ENCODE measurements around the gene TEX14.

TEX14 gene

DNA sequence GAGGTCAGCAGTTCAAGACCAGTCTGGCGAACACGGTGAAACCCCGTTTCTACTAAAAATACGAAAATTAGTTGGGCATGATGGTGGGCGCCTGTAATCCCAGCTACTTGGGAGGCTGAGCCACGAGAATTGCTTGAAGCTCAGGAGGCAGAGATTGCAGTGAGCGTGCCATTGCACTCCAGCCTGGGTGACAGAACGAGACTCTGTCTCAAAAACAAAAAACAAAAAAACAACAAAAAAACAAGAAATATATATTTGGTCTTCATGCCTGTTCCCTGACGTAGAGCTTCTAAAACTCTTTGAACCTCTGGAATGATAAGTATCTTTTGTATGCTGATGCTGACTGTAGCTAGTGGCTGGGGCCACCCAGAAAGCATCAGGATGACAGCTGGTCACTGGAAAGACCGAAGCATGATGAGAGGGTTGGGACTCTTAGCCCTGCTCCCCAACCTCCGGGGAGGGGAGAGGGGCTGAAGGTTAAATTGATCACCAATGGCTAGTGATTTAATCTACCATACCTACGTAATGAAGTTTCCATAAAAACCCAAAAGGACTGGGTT, 54.8 kb downstream of the TEX14 start:
- TF ChIP-seq, protein P1, sequence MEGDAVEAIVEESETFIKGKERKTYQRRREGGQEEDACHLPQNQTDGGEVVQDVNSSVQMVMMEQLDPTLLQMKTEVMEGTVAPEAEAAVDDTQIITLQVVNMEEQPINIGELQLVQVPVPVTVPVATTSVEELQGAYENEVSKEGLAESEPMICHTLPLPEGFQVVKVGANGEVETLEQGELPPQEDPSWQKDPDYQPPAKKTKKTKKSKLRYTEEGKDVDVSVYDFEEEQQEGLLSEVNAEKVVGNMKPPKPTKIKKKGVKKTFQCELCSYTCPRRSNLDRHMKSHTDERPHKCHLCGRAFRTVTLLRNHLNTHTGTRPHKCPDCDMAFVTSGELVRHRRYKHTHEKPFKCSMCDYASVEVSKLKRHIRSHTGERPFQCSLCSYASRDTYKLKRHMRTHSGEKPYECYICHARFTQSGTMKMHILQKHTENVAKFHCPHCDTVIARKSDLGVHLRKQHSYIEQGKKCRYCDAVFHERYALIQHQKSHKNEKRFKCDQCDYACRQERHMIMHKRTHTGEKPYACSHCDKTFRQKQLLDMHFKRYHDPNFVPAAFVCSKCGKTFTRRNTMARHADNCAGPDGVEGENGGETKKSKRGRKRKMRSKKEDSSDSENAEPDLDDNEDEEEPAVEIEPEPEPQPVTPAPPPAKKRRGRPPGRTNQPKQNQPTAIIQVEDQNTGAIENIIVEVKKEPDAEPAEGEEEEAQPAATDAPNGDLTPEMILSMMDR (IDR thresholded peaks at IDR 0.05; ENCODE audit: insufficient read depth, low read length): no peak
- TF ChIP-seq, protein P2, sequence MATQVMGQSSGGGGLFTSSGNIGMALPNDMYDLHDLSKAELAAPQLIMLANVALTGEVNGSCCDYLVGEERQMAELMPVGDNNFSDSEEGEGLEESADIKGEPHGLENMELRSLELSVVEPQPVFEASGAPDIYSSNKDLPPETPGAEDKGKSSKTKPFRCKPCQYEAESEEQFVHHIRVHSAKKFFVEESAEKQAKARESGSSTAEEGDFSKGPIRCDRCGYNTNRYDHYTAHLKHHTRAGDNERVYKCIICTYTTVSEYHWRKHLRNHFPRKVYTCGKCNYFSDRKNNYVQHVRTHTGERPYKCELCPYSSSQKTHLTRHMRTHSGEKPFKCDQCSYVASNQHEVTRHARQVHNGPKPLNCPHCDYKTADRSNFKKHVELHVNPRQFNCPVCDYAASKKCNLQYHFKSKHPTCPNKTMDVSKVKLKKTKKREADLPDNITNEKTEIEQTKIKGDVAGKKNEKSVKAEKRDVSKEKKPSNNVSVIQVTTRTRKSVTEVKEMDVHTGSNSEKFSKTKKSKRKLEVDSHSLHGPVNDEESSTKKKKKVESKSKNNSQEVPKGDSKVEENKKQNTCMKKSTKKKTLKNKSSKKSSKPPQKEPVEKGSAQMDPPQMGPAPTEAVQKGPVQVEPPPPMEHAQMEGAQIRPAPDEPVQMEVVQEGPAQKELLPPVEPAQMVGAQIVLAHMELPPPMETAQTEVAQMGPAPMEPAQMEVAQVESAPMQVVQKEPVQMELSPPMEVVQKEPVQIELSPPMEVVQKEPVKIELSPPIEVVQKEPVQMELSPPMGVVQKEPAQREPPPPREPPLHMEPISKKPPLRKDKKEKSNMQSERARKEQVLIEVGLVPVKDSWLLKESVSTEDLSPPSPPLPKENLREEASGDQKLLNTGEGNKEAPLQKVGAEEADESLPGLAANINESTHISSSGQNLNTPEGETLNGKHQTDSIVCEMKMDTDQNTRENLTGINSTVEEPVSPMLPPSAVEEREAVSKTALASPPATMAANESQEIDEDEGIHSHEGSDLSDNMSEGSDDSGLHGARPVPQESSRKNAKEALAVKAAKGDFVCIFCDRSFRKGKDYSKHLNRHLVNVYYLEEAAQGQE (IDR thresholded peaks at IDR 0.05; ENCODE audit: insufficient replicate concordance, low read depth): no peak
- TF ChIP-seq GABPA (IDR thresholded peaks at IDR 0.05; ENCODE audit: low read depth) (no peak), SPI1 (IDR thresholded peaks at IDR 0.05; ENCODE audit: borderline replicate concordance, low read depth) (no peak), POLR2AphosphoS5 (IDR thresholded peaks at IDR 0.05; ENCODE audit: low read depth) (no peak)
- H3K27me3 ChIP-seq (ENCODE audit: insufficient read depth, poor library complexity, severe bottlenecking): no peaks in the 10 kb centered on the region
- no peak for DNase-seq (ENCODE audit: low read depth in 1 of 2, low spot score in 1 of 2)
- H3K27ac ChIP-seq (replicated peaks): no peak overlapping the region
- no peak overlapping the region for H3K4me3 ChIP-seq (replicated peaks; ENCODE audit: insufficient read depth, low read length)

DNA sequence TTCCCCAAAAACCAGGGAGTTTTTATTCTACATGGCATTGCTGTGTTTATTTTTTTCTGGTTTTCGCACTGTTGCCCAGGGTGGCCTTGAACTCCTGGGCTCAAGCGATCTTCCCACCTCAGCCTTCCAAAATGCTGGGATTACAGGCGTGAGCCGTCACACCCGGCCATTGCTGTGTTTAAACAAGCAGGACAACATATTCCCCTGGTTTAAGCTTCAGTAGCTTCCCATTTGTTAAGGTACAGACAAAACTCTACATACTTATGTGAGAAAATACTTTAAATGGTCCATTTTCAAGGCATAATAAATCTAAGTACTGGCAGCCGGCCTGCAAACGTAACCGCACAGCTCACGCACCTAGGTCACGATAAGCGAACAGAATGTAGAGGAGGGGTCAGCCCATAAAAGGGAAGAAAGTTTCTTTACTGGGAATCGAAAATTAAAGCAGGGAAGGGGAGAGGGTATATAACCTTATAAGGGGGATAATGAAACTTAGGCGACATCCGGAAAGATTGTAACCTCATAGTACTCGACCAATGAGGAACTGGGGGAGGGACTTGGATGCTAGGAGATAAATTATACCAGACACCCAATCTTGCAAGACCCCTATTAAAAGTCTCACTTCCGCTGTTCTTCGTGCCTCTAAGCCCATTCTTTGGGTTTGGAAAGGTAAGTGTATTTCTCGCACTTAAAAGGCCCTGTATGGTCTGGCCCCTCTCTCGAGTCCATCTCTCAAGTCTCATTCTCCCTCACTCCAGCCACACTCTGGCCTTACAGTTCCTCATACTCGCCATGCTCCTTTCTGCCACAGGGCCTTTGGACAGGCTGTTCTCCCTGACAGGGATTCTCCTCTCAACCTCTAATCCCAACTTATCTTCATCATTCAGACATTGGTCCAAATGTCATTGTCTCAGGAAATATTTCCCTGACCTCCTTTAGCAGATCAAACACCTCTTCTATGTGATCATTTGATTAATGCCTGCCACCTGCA, 59.2 kb downstream of the TEX14 start:
- no peak for DNase-seq (ENCODE audit: low read depth in 1 of 2, low spot score in 1 of 2)
- peak overlapping the region; percentile 26 for H3K4me3 ChIP-seq (replicated peaks; ENCODE audit: insufficient read depth, low read length)
- TF ChIP-seq GABPA (IDR thresholded peaks at IDR 0.05; ENCODE audit: low read depth) (no peak), SPI1 (IDR thresholded peaks at IDR 0.05; ENCODE audit: borderline replicate concordance, low read depth) (no peak), POLR2AphosphoS5 (IDR thresholded peaks at IDR 0.05; ENCODE audit: low read depth) (no peak)
- TF ChIP-seq, protein P1 (IDR thresholded peaks at IDR 0.05; ENCODE audit: insufficient read depth, low read length): no peak
- TF ChIP-seq, protein P2 (IDR thresholded peaks at IDR 0.05; ENCODE audit: insufficient replicate concordance, low read depth): no peak
- peak overlapping the region; percentile 98 for H3K27ac ChIP-seq (replicated peaks)
- H3K27me3 ChIP-seq (ENCODE audit: insufficient read depth, poor library complexity, severe bottlenecking): no peaks in the 10 kb centered on the region

DNA sequence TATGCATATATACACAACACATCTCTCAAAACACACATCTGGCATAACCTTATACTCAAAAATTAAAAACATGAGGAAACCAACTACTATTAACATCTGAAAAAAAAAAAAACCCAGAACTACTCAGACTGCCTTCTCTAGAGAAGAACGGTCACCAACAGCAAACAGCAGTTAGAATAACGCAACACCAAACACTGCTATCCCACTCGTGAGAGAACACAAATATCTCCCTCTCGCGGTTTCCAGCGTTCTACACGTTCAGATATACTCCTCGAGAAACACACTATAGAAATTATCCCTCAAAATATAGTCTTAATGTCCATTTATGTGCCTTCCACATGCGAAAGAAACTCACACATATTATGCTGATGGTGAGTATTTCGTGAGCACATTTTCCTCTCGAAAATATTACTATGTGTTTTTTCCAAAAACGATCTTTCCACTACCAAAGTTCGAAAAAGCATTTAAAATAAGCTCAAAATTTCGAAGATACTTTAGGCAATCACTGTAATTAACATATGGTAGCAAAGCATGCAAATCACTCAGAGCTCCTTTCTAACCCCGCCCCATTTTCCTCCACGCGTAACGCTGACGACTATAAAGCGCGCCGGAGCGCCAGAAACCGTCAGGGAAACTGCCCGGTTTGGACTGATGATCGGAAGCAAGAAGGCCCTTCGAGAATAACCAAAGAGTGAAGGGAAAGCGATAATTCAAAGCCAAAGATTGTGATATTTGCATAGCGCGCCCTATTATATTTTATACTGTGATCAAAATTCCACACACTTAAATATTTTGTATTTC, 60.1 kb downstream of the TEX14 start:
- peak; percentile 93 to 97 for DNase-seq (ENCODE audit: low read depth in 1 of 2, low spot score in 1 of 2)
- Histone ChIP-seq H3K4me3 (replicated peaks; ENCODE audit: insufficient read depth, low read length) (peak overlapping the region; percentile 26), H3K27ac (replicated peaks) (peak overlapping the region; percentile 98), H3K27me3 (ENCODE audit: insufficient read depth, poor library complexity, severe bottlenecking) (no peaks in the 10 kb centered on the region)
- TF ChIP-seq POLR2AphosphoS5 (IDR thresholded peaks at IDR 0.05; ENCODE audit: low read depth): peak; percentile 100
- TF ChIP-seq, protein P2 (IDR thresholded peaks at IDR 0.05; ENCODE audit: insufficient replicate concordance, low read depth): no peak
- 0 out of 2 replicates have a peak, but pooled peaks have one; percentile 6 for TF ChIP-seq SPI1 (IDR thresholded peaks at IDR 0.05; ENCODE audit: borderline replicate concordance, low read depth)
- TF ChIP-seq GABPA (IDR thresholded peaks at IDR 0.05; ENCODE audit: low read depth): peak; percentile 56; the same call in 1 of the 2 replicates
- TF ChIP-seq, protein P1 (IDR thresholded peaks at IDR 0.05; ENCODE audit: insufficient read depth, low read length): peak; percentile 1
